Hematopoietic multipotent progenitor cell treated with erythropoietin and hydrocortisone succinate and interleukin-3 and kit ligand, for 4 days (in vitro differentiated cells): Measurements from ENCODE around the gene RNF208.

Experiments used
- DNase-seq: peaks from one replicate; pipeline ENCODE4 v3.0.0-alpha.2; 2015

RNF208 gene

GRCh38 chr9:137226338-137227053, 4.5 kb upstream of the RNF208 start:
- DNase-seq: no peak

GRCh38 chr9:137225699-137226331, 3.8 kb upstream of the RNF208 start:
- no peak for DNase-seq

- DNase-seq: no peak
Measured at GRCh38 chr9:137224830-137225694, 3.0 kb upstream of the RNF208 start, which contains the start of gene CYSRT1. CYSRT1 (plus strand) TSS chr9:137225174; CDS start chr9:137225622, 448 bp downstream.

- DNase-seq: peak; percentile 100
Measured at GRCh38 chr9:137223078-137223970, 1.3 kb upstream of the RNF208 start.

GRCh38 chr9:137221506-137222111, 431 bp downstream of the RNF208 start:
- DNase-seq: no peak

GRCh38 chr9:137221095-137221505, 940 bp downstream of the RNF208 start:
- DNase-seq: no peak

GRCh38 chr9:137220317-137221094, 1.5 kb downstream of the RNF208 start:
- no peak for DNase-seq

GRCh38 chr9:137219757-137220316, 2.2 kb downstream of the RNF208 start:
- no peak for DNase-seq

GRCh38 chr9:137218754-137219271, 3.2 kb downstream of the RNF208 start:
- DNase-seq: peak; percentile 88

GRCh38 chr9:137218212-137218753, 3.8 kb downstream of the RNF208 start:
- DNase-seq: no peak

- DNase-seq: no peak
Measured at GRCh38 chr9:137217276-137218211, 4.5 kb downstream of the RNF208 start.

GRCh38 chr9:137216188-137216965, 5.7 kb downstream of the RNF208 start:
- no peak for DNase-seq

- DNase-seq: no peak
Measured at GRCh38 chr9:137215196-137215986, 6.6 kb downstream of the RNF208 start.

- DNase-seq: no peak
Measured at GRCh38 chr9:137214620-137215019, 7.4 kb downstream of the RNF208 start.

- no peak for DNase-seq
Measured at GRCh38 chr9:137213160-137214060, 8.6 kb downstream of the RNF208 start.

- no peak for DNase-seq
Measured at GRCh38 chr9:137212520-137212919, 9.5 kb downstream of the RNF208 start.
